ENCODE results near the gene ALAS1.

ALAS1 gene

GRCh38 chr3:52198643-52199608, 966 bp downstream of the ALAS1 start:
- no peak for DNase-seq (ENCODE audit: low read depth)
- peak overlapping the region; percentile 90 for H3K4me3 ChIP-seq (replicated peaks; ENCODE audit: low read depth, low read length)
- TF ChIP-seq CTCF (IDR thresholded peaks at IDR 0.05; ENCODE audit: low read length, missing control alignments) = no peak

DNA sequence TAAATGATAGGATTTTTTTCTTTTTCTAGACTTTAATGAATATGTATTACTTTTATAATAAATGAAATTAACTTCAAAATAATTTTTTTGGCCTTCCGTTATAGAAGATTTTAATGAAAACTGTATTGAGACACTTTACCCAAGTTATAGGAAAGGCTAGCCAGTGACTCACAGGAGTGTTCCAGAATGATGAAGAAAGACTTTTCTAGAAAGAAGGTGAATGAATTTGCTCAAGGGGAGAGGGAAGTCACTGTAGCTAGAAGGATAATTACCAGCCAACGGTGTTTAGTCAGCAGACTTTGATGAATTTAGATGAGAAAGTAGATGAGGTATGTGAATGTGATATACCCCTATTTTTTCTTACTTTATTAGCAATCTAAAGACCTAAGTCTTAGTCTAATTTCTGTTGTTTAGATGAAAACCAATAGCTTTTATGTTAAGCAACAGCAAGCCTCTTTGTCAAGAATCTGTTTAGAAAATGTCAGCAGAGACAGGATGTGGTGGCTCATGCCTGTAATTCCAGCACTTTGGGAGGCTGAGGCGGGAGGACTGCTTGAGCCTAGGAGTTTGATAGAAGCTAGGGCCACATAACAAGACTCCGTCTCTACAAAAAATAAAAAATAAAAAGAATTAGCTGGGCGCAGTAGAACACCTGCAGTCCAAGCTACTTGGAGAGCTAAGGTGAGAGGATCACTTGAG, 3.2 kb downstream of the ALAS1 start:
- no peak for TF ChIP-seq CTCF (IDR thresholded peaks at IDR 0.05; ENCODE audit: low read length, missing control alignments)
- no peak overlapping the region for H3K4me3 ChIP-seq (replicated peaks; ENCODE audit: low read depth, low read length)
- peak; percentile 9 for DNase-seq (ENCODE audit: low read depth)

DNA sequence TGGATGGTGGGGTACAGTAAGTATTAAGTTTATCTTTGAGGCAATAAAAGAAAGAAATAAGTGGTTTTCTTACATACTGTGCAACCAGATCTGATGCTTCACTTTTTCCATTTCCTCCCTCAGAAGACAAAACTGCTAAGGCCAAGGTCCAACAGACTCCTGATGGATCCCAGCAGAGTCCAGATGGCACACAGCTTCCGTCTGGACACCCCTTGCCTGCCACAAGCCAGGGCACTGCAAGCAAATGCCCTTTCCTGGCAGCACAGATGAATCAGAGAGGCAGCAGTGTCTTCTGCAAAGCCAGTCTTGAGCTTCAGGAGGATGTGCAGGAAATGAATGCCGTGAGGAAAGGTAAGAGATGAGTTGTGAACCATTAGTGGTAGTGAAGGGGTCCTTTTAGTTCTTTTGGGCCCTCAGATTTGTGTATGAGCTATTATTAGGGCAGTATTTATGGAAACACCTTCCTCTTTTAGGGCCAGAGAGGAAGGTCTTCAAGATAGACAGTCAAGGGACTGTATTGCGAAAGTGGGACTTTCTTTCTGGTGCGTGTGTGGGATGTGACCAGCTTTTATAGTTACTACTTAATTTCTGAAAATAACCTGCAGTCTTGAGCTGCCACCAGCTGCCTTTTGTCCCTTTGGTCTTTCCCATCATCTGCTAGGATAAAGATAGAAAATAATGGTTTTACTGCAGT, 4.6 kb downstream of the ALAS1 start:
- no peak for TF ChIP-seq CTCF (IDR thresholded peaks at IDR 0.05; ENCODE audit: low read length, missing control alignments)
- DNase-seq (ENCODE audit: low read depth) = no peak
- no peak overlapping the region for H3K4me3 ChIP-seq (replicated peaks; ENCODE audit: low read depth, low read length)

- TF ChIP-seq CTCF (IDR thresholded peaks at IDR 0.05; ENCODE audit: low read length, missing control alignments) = no peak
- DNase-seq (ENCODE audit: low read depth) = no peak
- no peak overlapping the region for H3K4me3 ChIP-seq (replicated peaks; ENCODE audit: low read depth, low read length)
These were observed 5.7 kb downstream of the ALAS1 start for GRCh38 chr3:52203701-52204100.

DNA sequence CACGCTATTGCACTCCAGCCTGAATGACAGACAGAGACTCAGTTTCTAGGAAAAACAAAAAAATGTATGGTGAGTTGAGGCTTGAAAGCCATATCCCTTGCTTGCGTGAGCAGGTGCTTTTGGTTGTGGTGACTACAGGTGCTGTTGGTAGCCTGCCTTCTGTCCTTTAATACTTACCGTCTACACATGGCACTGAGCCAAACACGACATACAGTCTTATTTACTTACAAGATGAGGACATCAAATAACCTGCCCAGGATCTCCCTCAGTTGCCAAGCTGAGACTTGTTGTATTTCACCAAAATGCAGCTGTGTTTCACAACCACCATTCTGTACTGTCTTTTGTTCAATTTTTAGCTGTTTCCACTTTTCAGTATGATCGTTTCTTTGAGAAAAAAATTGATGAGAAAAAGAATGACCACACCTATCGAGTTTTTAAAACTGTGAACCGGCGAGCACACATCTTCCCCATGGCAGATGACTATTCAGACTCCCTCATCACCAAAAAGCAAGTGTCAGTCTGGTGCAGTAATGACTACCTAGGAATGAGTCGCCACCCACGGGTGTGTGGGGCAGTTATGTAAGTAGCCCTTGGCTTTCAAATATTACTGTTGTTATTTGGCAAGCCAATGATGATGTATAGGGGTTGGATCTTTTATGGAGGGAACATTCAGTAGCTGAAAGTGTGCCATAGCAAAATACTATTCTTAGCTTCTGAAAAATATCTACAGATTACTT, 6.5 kb downstream of the ALAS1 start:
- no peak for DNase-seq (ENCODE audit: low read depth)
- no peak overlapping the region for H3K4me3 ChIP-seq (replicated peaks; ENCODE audit: low read depth, low read length)
- TF ChIP-seq CTCF (IDR thresholded peaks at IDR 0.05; ENCODE audit: low read length, missing control alignments) = no peak

GRCh38 chr3:52205727-52206372, 7.9 kb downstream of the ALAS1 start:
- H3K4me3 ChIP-seq (replicated peaks; ENCODE audit: low read depth, low read length) = no peak overlapping the region
- TF ChIP-seq CTCF (IDR thresholded peaks at IDR 0.05; ENCODE audit: low read length, missing control alignments) = no peak
- no peak for DNase-seq (ENCODE audit: low read depth)
